GM21447 (cell line): ENCODE results near the gene TRIM65.

Experiments
- ATAC-seq: cut with Tn5 transposase; IDR thresholded peaks from one replicate; pipeline ENCODE4 v1.9.1; 2021; ENCODE audit not compliant: unreplicated experiment

TRIM65 gene, protein sequence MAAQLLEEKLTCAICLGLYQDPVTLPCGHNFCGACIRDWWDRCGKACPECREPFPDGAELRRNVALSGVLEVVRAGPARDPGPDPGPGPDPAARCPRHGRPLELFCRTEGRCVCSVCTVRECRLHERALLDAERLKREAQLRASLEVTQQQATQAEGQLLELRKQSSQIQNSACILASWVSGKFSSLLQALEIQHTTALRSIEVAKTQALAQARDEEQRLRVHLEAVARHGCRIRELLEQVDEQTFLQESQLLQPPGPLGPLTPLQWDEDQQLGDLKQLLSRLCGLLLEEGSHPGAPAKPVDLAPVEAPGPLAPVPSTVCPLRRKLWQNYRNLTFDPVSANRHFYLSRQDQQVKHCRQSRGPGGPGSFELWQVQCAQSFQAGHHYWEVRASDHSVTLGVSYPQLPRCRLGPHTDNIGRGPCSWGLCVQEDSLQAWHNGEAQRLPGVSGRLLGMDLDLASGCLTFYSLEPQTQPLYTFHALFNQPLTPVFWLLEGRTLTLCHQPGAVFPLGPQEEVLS

DNA sequence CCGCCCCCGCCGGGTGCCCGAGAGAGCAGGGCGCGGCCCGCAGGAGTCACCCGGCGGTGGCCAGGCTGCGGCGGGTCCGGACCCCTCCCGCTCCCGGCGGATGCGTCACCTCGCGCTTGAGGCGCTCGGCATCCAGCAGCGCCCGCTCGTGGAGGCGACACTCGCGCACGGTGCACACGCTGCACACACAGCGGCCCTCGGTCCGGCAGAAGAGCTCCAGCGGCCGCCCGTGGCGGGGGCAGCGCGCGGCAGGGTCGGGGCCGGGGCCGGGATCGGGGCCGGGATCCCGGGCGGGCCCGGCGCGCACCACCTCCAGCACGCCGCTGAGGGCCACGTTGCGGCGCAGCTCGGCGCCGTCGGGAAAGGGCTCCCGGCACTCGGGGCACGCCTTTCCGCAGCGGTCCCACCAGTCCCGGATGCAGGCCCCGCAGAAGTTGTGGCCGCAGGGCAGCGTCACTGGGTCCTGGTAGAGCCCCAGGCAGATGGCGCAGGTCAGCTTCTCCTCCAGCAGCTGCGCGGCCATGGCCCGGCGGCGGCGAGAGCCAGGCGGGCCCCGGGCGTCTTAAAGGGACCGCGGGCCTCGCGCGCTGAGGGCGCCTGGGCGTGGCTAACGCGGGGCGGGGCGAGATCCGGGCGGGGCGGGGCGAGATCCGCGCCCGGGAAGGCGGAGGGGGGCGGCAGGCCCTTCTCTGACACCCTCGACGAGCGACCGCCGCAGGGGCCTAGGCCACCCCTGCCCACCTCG, at the start of gene TRIM65:
Gene TRIM65, minus strand, starts transcription at position 537 of the 745 bp plus-strand sequence. Its CDS starts 14 bp downstream, at position 523.
- peak; percentile 62 for ATAC-seq

DNA sequence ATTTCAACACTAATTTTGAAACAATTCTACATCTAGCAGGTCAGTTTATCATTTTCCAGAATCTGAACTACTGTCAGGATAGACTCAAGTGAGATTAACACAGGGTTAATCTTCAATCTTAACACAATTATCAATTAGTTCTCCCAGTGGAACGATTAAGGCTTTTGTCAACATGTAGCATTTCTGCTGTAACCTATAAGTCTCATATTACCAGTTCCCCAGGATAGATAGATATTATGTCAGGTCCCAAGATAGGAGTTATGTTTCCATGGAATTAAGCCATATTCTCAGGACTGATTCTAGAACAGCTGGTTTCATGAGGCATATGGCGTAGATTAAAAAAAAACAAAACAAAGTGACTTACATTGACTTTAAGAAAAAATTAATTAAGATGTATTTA, 48.5 kb upstream of the TRIM65 start:
- ATAC-seq, result no peak

DNA sequence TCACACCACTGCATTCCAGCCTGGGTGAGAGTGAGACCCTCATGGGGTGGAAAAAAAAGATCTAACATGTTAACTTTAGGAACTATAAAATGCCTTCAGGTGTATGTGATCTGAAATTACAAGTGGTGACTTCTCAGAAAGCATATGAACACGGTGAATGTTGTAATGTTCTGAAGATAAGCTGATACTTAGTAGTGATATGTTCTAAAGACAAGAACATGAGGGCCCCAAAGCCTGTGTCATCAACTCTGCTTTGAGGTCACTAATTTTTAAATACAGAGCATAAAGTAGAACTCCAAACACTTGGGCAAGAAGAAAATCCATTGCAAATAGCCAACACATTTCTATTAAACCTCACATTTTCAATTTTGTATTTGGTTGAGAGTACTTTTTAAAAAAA, 46.7 kb upstream of the TRIM65 start:
- ATAC-seq, result no peak

DNA sequence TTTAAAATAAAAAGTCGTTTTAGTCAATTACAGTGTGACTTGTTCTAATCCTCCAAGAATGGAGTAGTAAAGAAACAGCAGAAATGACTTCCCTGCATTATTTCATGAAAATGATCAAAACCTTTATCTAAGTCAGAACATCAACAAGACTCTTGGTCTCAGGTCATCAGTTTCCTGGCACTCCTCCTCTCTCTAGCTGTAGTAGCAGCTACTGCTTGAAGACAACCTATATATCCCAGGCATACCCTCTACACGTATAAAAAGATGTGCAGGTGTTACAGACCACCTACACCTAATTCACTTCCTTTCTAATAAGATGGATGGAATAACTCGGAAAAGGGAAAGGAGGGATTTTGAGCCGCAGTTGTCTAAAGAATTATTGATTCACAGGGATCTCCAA, 45.7 kb upstream of the TRIM65 start:
- no peak for ATAC-seq

DNA sequence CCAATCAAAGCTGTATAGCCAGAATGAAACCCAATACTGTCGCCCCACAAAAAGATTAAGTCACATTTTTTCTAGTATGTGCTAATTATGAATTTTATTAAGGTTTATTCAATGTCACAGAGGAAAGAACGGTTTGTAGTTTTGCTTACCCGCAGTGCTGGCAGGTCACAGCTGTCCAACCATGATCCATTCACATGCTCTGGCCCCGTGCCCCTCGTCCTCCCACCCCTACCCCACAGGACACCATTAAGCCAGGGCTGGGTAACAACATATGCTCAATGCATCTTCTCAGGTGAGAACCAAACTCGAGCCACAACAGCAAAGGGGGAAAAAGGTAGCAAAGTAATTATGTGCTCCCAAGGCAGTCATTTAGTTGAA, 44.7 kb upstream of the TRIM65 start:
- ATAC-seq, result no peak

DNA sequence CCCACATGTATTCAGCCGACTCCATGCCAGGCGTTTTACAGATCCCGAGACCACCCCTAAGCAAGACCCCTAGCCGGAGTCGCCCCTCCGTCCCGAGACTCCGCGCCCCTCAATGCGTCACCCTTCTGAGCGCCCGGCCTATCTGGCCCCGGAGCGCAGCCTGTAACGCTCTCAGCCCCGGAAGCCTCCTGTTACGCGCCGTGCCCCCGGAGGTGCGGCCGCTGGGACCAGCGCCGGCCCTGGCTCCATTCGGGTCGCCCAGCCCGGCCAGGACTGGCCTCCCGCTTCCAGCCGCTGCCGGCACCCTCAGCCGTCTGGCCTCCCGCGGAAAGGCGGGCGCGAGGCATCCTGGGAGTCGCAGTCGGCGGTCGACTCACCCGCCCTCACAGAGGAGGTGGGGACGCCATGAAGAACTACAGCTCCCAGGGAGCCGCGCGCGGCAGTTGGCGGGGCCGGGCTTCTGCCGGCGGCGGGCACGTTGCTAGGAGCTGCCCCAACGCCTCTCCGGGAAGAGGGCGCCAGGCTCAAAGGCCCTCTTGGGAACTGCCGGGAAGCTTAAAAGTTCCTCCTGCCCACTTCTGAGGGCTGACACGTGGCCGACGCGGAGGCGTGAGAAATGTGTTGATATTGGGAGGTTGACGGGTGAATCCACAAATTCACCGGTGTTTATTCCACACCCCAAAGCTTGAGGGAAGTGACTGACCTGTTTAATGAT, 44.1 kb upstream of the TRIM65 start, which contains the start of gene FBF1:
Gene FBF1, minus strand, starts transcription at position 316 of the 715 bp plus-strand sequence. CDS start 2,893 bp downstream, outside the sequence.
- peak; percentile 92 for ATAC-seq

DNA sequence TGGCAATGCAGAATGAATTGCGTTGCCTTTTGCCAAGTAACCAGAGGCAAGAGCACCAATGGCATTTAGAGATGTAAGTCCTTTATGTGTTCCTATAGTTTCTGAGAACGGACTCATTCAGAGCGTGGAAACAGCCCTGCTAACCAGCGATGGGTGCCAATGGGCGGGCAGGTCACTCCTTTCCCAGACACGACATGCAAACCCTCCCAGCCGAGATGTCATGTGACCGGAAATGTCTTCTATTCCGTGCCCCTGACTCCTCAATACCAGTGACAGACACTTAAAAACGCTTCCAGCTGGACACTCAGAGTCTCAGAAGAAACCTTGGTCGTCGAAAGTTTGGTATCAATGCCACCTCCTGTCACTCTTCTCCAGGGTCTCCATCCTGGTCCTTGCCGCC, 40.9 kb upstream of the TRIM65 start:
- ATAC-seq, result no peak

DNA sequence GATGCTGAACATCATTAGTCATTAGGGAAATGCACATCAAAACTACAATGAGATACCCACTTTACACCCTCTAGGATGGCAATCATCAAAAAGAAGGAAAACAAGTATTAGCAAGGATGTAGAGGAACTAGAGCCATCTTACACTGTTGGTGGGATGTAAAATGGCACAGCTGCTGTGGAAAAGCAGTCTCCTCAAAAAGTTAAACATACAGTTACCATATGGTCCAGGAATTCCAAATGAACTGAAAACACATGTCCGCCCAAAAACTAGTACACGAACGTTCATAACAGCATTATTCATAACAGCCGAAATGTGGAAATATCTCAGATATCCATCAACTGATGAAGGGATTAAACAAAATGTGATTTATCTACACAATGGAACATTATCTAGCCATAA, 37.1 kb upstream of the TRIM65 start:
- ATAC-seq, result no peak

DNA sequence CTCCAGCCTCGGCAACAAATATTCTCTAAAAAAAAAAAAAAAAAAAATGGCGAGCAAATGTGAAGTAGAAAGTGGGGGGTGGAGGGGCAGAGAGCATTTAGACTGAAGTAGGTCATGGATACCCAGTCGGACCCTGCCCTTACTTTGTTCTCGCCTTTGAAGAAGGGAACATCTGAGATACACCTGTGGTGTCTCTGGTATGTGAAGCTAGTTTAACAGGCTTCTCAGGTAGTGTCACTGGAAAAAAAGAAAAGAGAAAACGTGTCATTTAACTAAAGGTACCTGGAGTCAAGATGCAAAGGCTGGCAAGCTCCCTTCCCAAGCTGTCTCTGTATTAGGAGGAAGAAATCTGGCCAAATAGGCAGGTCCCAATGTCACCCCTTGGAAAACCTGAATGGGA, 36.1 kb upstream of the TRIM65 start:
- ATAC-seq, result no peak

DNA sequence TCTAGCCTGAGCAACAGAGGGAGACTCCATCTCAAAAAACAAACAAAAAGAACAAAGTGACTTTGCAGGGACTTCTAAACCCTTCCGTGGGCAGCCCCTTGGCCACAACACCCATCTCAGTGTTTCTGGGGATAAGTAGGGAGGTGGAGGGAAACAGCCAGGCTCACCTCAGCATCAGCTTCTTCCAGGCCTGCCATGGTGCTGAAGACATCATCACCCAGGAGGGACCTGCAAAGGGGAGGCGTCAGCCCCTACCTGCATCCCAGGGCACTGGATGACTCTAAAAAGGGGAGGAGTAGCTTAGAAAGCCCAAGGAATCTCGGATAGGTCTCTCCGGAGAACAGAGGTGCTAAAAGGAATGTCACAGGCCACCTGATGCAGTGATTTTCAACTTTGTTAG, 34.3 kb upstream of the TRIM65 start:
- no peak for ATAC-seq

DNA sequence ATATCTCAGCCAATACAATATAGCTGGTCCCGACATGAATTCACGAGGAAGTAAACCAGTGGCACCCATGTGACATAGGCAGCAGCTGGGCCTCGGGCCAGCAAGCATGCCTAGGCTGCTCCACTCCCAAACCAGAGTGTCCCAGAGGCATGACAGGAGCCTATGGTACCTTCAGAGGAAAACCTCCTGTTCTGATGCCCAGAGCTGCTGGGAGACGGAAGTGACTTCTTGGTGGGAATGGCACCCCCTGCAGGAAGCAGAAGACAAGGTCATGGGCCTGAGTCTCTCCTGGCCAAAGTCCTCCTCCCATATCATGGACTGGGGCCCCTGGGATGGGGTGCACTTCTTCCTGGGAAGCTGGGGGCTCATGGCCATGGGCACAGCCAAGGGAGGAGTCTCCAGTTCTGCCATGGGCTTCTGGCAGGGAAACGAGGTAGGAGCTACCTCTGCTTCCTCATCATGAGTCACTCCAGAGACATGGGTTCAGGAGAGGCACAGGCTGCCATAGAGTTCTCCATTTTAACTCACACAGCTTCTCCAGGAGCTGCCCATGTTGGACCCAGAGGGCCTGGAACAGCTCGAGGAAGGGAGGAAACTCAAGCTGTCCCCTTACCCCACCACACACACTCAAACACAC, 30.7 kb upstream of the TRIM65 start:
- no peak for ATAC-seq

DNA sequence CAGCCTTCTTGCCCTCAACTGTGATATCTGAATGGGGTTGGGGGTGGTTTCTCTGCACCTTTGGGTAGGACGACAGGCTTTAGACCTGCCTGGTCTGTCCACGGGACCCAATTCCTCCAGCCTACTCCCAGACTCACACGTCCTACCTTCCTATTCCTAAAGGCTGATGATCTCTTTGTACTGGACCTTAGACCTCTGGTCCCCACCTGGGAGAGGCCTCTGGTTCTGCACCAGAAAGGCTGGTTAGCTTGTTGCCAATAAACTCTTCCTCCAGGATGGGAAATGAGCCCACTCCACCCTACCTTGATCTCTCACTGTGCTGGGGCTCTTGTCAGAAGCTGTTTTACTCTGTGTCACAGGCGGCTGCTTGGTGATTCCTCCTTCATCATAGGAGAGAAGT, 29.7 kb upstream of the TRIM65 start:
- no peak for ATAC-seq

DNA sequence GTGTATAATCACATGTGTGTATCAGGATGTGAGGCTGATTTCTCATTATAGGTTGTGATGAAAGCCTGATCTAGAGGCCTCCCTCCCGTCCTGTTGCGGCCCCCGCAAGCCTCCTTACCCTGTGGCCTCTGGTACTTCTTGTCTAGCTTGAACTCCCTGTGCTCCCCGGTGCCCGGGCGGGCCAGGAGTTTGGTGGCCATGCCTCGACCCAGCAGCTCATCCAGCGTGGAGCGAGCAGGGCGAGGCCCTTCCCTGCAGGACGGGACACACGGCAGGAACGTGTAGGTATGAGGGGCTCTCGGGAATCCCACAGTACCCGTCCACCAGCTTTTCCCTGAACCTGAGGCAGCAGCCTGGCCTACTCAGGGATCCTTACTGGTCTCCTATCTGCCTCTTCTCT, 29.2 kb upstream of the TRIM65 start:
- no peak for ATAC-seq

DNA sequence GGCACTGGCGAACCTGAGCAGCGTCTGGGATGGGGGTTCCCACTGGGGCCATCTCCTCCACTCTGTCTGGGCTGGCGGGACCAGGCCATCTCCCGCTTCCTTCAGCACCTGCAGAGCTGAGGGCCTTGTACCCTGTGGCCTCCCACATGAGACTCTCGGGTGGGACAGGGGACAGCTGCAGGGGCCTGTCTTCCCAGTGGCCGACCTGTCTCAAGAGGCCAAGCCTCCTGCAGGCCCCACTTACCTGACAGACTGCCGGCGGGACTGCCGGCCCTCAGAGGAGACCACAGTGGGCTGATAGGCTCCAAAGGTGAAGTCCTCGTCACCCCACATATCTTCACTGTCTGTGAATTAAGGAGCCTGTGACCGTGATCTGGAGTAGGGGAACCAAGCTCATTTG, 28.4 kb upstream of the TRIM65 start:
- ATAC-seq, result no peak

DNA sequence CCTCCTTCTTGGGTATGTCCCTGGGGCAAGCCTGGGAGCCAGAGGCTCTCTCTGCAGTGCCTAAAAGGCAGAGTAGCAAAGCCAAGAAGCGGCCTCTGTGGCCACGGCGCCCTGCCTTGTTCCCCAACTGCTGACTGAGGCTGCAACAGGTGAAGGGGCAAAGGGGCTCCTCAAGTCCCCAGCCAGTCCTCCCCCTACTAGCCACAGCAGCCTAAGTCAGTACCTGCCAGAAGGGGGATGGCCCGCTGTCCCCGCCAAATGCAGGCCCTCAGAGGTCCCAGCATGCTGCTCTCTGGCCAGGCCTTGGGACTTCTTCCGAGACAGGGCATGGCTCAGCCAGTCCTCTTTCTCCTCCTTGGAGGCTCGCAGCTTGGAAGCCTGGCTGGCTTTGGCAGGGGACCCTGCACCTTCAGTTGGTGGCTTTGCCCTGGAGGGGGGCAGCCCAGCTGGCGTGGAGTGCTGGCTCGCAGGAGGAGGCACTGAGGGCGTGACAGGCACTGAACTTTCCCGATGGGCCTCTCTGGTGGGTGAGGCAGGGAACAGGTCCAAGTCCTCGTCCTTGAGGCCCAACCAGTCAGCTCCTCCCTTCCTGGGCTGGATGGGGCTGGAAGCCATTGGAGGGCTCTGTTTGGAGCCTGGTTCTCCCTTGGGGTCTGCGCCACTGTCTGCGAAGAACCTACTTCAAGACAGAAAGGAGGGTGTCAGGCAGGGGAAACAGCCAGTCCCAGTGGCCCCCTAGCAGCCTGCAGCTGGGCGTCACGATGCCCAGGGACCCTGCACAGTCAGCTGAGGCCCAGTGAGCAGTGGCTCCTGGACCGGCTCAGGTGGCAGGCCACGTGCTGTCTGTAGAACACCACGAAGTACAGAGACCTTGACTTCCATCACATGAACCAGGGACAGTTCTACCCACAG, 26.5 kb upstream of the TRIM65 start:
- no peak for ATAC-seq

DNA sequence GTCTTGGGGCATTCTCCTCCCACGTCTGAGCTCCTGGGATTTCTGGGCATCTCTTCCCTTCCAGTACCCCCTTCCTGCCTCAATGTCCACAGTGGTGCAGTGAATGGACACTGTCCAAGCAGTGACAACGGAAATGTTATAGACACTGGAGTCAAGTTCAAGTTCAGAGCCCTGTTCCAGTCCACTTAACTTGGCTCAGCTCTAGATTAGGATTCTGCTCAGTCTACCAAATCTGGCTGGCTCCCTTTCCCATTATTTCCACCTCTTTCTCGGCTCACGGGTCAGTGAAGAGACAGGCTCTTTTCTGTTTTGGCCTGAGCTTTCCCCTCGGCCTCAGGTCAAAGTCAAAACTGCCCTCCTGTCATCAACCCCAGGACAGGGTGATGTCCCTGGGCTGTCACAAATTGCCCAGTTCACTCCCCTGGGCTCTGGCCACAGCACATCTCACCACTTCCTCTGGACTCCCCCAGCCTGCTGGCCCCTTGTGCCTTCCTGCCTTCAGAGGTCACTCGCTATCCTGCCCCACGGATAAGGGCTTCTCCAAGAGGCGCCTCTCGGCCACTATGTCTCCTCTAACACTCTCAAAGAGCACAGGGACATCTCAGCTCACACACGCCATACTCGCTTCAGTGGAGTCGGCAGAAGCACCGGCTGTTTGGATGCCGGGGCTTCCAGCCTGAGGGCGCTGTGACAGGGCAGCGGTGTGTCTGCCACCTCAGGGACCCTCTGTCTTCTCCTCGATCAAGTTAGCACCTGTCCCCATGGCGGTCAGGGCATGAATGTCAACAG, 25.6 kb upstream of the TRIM65 start:
- ATAC-seq, result no peak

DNA sequence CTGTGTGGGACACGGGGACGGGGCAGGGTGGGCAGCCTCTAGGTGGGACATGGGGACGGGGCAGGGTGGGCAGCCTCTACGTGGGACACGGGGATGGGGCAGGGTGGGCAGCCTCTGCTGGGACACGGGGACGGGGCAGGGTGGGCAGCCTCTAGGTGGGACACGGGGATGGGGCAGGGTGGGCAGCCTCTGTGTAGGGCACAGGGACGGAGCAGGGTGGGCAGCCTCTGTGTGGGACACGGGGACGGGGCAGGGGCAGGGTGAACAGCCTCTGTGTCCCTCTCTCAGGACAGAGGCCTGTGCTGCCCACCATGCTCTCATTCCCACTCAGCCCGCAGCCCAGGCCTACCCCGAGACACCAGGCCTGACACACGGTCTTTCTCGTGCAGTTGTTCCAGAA, 24.8 kb upstream of the TRIM65 start:
- no peak for ATAC-seq

DNA sequence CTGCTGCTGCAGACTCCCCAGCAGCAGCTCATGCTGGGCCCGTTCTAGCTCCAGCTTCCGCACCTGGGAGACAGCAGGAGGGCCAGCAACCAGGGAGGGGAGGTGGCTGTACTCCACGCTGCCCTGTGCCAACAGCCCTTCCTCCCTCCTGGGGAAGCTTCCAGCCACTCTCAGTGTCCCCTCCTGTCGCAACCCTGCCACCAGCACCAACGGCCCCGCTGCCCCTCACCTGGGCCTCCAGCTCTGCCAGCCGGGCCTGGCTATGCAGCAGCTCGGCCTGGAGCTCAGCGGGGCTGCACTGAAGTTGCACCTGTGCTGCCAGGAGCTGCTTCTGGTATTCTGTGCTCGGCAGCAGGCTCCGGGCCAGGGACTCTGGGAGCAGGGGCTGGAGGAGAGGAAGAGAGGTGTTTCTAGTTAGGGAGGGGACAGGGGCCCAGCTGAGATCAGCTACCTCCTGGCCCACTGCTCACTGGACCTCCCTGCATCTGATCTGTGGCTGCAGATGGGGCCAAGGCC, 23.4 kb upstream of the TRIM65 start:
- no peak for ATAC-seq

DNA sequence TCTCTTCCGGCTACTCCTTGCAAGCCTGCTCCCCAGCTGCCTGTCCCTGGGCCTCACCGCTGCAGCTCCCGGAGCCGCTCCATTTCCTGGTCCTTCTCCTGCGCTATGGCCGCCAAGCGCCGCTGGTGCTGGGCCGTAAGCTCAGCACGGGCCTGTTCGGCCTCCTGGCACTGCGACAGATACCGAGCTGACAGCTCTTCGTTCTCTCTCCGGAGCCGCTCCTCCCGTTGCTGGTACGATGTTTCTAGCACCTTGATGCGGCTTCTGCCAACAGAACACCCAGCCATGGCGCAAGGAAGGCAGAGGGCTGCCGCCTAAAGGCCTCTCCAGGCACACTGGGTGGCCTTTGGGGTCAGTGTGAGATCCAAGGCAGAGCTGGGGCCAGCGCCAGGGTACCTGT, 22.9 kb upstream of the TRIM65 start:
- ATAC-seq, result no peak
